Measurements from ENCODE around the gene RWDD4.

RWDD4 gene

DNA sequence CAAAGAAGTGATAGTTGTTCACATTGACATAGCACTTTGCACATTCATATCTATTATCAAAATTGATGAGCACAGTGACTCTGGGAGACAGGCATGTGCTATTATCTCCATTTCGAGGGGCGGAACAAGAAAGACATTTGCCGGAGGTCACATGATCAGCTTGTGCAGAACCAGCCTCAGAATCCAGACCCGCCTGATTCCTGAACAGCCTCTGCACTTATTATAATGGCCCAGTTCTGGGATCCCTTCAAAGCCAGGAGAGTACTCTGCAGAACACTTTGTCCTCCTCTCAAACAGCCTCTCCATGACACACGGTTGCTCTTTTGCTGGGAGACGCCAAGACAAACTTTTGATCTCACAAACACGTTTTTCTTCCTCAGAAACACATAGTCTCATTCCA lies 48.4 kb downstream of the RWDD4 start:
- no peak for DNase-seq (ENCODE audit: low read depth)
- in situ Hi-C loops (cut with HindIII; ENCODE audit: low sequenced_read_pairs): no loop called here
- H3K4me3 ChIP-seq (ENCODE audit: low read depth, low read length): no peak overlapping the region
- TF ChIP-seq, protein P1, sequence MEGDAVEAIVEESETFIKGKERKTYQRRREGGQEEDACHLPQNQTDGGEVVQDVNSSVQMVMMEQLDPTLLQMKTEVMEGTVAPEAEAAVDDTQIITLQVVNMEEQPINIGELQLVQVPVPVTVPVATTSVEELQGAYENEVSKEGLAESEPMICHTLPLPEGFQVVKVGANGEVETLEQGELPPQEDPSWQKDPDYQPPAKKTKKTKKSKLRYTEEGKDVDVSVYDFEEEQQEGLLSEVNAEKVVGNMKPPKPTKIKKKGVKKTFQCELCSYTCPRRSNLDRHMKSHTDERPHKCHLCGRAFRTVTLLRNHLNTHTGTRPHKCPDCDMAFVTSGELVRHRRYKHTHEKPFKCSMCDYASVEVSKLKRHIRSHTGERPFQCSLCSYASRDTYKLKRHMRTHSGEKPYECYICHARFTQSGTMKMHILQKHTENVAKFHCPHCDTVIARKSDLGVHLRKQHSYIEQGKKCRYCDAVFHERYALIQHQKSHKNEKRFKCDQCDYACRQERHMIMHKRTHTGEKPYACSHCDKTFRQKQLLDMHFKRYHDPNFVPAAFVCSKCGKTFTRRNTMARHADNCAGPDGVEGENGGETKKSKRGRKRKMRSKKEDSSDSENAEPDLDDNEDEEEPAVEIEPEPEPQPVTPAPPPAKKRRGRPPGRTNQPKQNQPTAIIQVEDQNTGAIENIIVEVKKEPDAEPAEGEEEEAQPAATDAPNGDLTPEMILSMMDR (IDR thresholded peaks at IDR 0.05; ENCODE audit: low read depth, low read length, missing control alignments): no peak

DNA sequence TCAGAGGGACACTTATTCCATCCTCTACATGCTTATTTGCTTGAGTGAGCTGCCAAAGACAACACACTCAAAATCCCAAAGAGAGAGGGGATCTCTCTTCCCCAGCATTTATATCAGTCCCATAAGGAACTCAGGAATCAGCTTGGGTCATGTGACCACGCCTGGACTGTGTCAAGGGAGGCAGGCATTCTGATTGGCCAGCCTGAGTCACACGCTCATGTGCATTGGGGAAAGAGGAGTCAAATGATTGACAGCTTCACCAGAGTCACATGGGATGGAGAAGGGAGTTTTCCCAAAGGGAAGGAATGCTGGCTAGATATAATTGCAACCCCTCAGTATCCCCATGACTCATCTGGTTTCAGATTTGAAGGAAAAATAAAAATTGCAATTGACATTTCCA lies 49.0 kb downstream of the RWDD4 start:
- no peak for DNase-seq (ENCODE audit: low read depth)

DNA sequence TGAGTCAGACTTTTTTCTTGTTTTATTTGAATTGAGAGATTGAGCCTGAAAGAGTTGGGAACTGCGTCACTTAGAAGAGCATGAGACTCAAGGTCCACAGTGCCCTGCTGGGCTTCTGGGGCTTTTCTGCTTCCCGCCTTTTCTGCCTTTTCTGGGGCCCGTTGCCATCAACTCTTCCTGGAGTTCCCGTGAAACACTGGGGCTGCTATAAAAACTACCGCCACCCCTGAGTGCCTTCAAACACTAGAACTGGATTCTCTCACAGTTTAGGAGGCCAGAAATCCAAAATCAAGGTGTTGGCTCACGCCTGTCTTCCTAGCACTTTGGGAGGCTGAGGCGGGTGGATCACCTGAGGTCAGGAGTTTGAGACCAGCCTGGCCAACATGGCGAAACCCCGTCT lies 49.8 kb downstream of the RWDD4 start:
- no peak for DNase-seq (ENCODE audit: low read depth)
- in situ Hi-C loops (cut with HindIII; ENCODE audit: low sequenced_read_pairs): no loop called here
- no peak overlapping the region for H3K4me3 ChIP-seq (ENCODE audit: low read depth, low read length)
- TF ChIP-seq, protein P1 (IDR thresholded peaks at IDR 0.05; ENCODE audit: low read depth, low read length, missing control alignments): no peak

More for the DNA sequence above, 49.0 kb downstream of the RWDD4 start:
- in situ Hi-C loops (cut with HindIII; ENCODE audit: low sequenced_read_pairs): no loop called here
- TF ChIP-seq, protein P1 (IDR thresholded peaks at IDR 0.05; ENCODE audit: low read depth, low read length, missing control alignments): no peak
- no peak overlapping the region for H3K4me3 ChIP-seq (ENCODE audit: low read depth, low read length)

DNA sequence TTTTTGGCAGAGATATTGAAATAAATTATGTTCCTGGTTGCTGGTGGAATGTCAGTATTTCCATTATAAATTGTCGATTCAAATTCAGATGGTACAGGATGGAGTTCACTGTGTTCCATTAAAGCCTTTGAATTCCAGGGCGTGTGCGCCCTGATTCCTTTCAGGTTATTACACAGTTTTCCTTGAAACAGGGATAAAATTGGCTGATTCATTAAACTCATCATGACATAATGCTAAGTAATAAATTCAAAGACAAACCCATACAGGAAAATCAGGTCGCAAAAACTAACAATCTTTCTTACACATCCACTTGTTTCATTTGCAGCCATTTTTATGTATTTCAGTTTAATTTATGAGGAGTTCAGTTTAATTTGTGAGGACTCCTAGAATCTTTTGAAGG lies 51.1 kb downstream of the RWDD4 start:
- TF ChIP-seq, protein P1 (IDR thresholded peaks at IDR 0.05; ENCODE audit: low read depth, low read length, missing control alignments): no peak
- H3K4me3 ChIP-seq (ENCODE audit: low read depth, low read length): no peak overlapping the region
- in situ Hi-C loops (cut with HindIII; ENCODE audit: low sequenced_read_pairs): no loop called here
- DNase-seq (ENCODE audit: low read depth): no peak

DNA sequence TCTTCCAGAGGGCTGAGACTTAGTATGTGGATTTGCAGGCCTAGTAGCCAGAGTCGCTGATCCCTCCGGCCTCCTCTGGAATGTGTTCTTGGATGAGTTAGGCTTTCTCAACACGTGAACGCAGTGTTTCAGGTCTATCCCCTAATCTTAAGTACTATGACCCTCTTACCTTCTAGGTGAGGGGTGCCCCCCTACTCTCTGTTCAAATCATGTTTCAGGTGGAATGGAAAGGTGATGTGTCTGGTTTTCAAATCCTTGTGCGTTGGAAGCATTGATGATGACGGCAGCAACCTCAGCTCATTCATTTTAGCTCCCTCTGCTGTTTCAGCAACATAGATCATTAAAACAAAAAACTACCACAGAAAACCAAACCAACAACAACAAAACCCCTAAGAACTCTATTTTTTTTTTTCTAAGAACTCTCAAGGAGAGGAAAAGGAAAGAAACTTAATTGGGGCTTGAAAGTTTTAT lies 56.4 kb downstream of the RWDD4 start:
- in situ Hi-C loops (cut with HindIII; ENCODE audit: low sequenced_read_pairs): no loop called here
- H3K4me3 ChIP-seq (ENCODE audit: low read depth, low read length): no peak overlapping the region
- DNase-seq (ENCODE audit: low read depth): no peak
- TF ChIP-seq, protein P1 (IDR thresholded peaks at IDR 0.05; ENCODE audit: low read depth, low read length, missing control alignments): peak; percentile 43

DNA sequence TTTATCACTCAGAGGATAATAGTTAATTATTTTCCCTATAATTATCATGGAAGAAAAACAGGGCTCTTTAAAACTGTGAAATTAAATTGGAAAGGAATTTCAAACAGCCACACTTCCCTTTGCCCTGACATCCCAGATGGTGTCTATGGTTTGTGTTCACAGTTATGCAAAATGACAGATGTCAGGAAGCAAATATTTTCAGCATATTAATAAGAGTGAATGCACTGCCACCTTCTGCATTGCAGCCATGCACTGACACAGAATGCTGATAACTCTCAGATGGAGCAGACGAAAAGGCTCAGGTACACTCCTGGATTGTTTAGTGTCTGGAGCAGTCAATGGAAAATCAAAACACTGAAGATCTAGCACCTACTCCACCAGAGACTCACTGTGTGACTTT lies 57.6 kb downstream of the RWDD4 start:
- H3K4me3 ChIP-seq (ENCODE audit: low read depth, low read length): no peak overlapping the region
- DNase-seq (ENCODE audit: low read depth): no peak
- TF ChIP-seq, protein P1 (IDR thresholded peaks at IDR 0.05; ENCODE audit: low read depth, low read length, missing control alignments): no peak
- in situ Hi-C loops (cut with HindIII; ENCODE audit: low sequenced_read_pairs): no loop called here
